HG02798 (cell line): ENCODE data around the gene TM4SF1.

Source experiments
- ATAC-seq: cut with Tn5 transposase; IDR thresholded peaks from one replicate; pipeline ENCODE4 v1.9.1; 2021; ENCODE audit warnings: mild to moderate bottlenecking; ENCODE audit not compliant: unreplicated experiment, poor library complexity

Gene TM4SF1

DNA sequence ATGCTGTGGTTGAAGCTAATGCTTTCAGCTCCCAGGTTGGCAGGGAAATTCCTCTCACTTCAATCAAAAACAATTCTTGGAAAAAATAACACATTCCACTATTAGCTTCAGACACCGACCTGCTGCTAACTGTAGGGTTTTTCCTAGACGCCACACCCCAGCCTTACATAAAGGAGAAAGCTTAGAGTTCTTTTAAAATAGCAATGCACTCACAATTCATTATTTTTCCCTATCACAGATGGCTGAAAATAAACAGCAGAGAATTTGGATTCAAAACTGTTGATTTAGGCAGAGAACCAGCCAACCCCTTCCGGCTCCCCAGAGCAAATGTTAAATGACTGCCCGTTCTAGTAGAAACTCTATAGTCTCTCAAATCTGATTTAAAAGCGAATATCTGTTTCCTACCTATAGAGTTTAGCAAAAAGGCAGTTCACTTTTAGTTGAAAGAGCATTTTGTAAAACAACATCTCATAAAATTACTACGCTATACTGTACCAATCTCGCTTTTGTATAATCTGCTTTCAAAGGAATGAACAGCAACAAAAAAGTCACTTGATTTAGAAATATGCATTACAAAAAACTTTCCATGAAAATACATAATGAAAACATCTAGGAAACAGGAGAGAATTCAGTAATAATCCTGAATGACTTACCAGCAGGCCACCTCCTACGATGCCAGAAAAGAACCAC is 586 bp downstream of the TM4SF1 start:
- ATAC-seq = no peak

DNA sequence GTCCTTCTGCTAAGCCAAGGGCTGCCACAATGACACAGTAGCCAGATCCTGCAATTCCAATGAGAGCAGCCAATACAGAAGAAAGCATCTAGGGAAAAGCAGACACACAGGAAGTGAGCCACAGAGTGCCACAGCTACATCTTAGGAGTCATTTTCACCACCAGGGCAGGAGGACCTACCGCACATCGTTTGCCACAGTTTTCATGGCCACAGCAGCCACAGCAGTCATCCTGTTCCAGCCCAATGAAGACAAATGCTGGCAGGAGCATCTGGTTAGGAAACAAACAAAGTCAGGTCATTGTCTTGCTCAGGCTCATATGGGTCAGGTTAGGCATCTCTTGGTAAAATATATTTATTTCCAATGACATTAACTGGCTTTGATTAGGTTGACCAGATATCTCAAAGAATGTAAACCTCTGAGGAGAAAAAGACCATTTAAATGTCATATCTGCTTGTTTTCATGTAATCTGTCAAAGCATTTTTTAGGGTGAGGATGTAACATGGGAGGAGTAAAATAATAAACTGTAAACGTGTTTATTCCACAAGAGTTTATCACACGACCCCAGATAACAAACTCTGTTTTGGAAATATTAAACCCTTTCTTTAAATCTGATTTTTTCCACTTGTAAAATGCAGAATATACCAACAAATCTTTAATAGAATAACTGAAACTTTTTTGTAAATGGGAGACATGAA is 1.8 kb downstream of the TM4SF1 start:
- no peak for ATAC-seq

DNA sequence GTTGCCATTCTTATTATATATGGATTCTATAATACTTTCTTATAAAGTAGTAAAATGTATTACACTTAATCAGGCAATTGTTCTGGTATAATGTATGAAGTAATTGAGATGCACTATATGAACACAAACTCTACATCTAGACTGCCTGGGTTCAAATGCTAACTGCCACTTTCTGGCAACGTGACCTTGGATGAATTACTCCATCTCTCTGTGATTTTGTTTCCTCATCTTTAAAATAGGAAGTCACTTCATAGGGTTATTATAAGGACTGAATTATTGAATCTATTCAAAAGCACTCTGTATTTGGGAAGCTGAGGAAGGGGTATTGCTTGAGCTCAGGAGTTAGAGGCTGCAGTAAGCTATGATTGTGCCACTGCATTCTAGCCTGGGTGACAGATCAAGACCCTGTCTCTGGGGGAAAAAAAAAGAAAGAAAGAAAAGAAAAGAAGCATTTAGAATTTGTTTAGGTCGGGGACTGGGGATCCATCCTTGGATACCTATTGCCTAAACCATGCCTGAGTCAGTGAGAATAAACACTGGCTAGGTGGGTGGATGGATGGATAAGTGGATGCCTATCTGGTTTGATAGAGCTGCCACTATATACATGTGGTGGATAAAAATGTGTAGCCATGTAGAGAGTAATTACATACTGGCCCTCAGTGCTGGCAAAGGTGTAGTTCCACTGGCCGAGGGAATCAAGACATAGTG is 2.5 kb downstream of the TM4SF1 start:
- no peak for ATAC-seq

DNA sequence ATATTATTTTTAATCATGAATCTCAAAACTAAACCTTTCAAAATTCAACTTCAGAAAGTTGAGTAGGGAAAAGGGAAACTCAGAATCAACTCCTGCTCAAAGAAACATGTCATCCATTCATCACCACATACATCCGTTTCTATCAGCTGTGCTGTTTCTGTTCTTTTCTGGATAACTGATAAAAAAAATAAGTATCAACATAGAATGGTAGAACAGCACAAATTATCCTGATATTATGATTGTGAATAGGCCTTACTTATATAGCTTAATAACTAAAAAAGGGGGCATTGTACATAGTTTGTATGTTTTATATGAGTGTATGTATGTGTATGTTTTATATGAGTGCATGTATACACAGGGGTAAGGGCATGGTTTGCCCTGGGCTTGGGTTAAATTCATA is 3.1 kb downstream of the TM4SF1 start:
- ATAC-seq = no peak

DNA sequence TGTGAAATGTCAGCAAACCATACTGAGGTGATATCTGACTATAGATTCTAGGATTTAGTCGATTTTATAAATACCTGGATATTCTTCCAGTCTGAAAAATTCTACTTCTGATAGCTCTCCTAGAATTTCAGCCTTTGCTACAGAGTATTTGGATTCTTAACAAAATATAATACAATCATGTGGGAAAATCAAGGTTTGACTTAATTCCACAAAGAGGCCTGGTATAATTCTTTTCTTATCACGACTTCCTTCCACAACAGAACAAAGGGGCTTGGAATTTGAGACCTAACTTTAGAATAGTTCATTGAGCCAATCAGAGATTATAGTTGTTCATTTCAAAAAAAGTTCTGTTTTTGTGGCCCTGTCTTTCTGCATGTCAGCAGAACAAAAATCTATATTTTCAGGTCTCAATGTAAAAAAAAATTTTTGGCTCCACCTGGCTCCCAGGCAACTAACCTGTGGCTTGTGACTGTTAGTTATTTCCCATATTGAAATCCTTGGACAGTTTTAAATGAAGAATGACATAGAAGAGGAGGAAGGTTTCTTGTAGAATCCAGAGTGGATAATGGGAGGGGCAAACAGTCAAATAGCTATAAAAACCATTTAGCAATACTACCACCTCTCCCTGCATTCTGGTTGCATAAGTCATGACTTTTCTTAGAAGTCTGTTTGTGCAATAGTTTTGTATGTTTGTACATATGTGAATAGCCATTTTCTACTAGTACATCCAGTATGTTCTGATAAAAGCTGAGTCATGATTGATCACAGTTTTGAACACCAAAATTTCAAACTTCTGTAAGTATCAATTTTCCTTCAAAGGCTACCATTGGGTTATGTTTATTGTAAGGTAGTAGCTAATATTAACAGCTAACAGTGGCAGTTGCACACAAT is 4.0 kb downstream of the TM4SF1 start:
- no peak for ATAC-seq

DNA sequence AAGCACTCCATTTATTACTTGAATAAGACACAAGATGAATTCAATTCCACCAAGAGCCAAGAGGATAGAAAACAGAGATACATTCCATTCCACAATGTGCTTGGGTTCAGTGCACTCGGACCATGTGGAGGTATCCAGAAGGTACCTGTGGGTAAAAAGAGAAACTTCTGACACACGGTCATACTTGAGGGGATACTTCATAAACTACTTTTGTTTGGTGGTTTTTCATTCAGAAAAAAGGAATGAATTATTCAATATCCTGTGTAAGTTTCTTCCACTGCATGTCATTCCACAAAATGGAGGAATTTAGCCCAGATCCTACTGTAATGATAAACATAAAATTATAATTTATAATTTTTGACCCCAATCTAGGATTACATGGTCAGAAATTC is 5.7 kb downstream of the TM4SF1 start:
- no peak for ATAC-seq

DNA sequence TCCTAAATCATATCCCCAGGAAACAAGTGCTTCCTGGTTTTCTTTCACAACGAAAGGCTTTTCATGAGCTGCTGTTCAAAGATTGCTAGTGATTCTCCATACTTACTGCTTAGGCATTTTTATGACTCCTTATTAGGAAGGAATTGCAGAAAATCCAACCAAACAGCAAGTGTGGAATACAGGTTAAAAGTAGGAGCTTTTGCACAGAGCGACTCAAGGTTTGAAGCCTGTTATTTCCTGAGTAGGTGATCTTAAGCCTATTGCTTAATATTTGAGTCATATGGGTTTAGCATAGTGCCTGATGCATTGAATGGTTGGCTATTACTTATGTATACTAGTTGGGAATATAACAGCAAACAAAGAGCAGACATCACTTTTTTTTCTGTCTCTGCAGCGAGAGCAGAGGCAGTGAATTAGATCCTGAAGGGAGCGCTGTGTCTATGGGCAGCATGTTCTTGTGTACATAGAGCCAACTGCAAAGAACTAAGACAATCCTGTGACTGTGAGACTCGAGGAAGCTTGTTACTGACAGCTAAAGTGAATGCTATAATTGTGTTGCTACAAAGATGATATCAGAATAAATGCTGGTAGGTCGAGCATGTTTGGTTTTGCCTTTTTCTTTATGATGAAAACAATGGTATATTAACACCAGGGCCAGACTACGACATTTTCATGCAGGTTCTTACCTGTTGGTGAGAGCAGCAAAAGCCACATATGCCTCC is 6.3 kb downstream of the TM4SF1 start:
- no peak for ATAC-seq

DNA sequence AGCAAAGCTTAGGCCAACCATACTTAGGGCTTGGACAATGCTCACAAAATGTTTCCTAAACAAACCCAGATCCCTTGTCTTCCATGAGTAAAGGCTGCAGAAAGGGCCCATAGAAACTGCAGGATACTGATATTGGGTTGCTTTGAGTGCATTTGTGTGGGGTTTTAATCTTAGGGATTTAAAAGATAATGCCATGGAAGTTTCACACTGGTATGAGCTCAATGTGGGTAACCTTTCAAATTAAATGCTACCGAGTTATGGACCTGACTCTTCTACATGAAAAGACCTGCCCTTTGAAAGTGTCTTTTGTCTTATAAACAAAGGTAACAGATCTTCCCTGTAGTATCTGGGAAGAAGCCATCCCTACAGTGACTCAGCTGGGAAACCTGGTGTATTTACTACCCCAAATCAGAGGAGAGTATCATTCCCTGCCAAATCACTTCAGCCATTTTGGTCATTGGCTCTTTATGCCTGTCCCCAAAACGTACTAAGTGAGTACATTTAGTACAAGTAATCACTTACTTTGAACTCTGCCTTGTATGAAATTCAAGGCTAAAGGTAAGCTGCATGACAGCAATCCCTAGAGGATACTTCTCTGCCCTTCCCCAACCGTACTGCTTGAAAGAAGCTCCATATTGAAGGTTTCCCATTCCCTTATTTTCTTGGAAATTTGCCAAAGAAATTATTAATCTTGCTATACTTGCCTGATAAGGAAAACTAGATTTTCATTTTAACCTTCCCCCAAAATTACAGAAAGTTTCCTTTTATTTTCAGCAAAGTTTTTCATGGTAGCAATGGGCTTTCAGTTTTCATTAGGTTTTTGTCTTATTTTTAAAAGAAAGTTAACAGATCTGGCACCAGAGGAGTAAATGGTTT is 7.2 kb downstream of the TM4SF1 start:
- ATAC-seq = no peak

DNA sequence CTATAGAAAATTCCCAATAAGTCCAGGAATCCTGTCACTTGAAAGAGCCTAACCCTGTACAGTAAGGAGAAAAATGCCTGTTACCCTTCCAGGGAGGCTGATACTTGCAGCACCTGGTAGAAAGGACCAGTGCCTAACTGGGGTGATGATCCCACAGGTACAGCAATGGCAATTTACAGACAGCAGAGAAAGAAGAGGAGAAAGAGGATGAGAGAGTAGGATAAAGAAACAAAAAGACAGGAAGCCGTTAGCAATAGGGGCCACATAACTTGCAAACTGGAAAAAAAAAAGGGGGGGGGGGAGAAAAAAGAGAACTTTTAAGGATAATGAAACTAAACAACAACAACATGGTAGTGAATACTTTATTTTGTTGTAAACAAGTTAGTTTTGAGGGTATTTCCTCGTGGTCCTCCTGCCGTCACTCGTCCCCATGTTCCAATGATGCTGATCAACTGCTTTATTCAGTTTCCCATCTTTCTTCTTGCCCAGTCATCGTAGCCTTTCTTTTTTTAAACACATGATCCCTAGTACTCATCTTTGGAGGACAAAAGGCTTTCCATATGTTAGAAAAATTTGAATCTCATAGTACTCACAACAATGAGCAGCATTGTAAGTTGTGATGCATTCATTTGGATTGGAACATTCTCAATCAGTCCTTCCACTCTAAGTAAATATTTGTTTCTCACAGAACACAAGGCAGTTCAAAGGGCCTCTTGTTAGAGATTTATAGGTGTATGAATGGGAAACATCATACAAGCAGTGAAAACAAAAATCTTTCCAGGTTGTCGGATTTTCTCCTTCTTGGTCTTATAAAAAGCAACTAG is 8.6 kb downstream of the TM4SF1 start:
- ATAC-seq = no peak

DNA sequence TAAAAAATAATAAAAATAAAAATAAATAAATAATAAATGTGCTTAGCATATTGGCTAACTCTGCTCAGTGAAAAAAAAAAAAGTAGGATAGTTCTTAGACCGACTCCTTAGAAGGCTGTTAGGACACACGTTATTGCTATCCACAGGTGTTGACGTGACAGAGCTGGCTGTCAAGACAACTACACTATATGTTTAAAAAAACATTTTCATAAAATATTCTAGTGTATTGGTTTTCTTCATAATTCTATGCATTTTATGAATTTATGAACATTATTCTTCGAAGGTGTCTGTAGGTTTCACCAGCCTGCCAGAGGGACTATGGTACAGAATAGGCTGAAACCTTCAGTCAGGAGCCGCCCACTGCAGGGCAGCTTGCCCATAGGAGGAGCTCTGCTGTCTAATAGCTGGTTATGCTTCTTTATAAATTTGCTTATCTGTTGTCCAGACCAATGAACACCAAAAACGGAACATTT is 9.2 kb downstream of the TM4SF1 start:
- no peak for ATAC-seq

DNA sequence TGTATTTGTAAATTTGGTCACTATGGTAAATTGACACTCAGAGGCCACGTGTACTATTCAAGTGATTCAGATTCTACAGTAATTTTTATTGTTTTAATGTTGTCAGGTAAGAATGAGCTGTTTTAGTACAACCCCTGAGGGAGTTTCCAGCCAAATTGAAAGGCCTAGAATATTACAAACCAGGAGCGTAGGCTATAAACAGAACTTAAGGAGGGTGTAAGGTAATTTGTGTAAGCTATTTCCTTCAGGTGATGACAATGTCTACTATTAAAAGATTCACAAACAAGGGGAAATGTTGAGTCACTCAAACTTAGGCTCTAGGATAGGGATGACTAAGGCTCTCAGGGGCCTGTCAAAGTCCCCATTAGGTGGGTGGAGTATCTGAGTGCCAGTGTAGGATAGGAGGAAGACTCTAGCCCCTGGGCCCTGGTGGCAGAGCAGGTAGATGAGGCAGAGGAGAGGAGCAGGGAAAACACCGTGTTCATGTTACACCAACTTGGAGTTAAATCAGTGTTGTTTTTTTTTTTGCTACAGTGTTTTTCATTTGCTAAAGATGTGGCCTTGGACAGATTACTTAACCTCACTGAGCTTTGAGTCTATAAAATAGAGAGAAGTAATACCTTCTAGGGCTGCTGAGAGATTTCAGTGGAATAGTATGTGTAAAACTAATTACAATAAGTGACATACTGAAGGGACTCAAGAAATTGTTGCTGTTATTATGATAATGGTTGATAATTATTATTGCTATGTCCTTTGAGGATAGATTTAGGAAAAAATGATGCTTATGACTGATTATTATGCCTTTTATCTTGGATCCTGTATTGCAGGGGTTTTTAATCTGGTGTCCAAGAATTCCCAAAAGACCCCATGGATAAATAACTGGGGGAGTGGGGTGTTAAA is 10.3 kb downstream of the TM4SF1 start:
- ATAC-seq = no peak

DNA sequence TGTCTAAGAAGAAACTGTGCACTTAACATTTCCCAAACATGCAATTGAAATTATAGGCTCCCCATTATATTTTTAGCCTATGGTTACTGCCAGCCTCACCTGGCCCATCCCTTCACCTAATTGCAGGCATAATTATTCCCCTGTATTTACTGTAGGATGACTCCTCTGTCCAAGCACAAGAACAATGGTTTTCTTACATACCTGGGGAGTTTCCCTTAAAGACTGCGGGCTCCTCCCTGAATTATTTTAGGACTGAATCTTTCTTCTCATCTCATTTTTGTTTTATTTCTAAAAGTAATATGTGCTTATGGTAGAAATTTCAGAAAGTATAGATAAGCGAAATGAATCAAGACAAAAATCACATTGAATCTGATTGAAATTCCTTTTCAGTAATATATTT is 11.4 kb downstream of the TM4SF1 start:
- no peak for ATAC-seq

DNA sequence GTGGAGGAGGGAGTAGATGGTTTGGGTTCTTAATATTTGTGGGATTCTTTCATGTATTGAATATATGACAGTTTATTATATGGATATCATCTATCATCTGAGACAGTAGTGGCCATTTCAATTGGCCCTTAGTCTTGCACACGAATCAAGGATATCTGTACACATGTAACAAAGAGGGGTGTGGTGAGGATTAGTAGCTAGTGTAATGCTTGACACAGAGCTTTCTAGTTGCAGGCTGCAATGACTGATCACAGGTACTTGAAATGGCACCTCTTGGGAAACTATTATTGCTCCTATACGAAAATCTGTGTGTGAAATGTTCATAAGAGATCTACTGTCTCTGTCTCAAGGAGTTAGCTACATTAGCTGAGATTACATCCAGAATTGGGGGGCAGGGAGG is 12.8 kb downstream of the TM4SF1 start:
- no peak for ATAC-seq

DNA sequence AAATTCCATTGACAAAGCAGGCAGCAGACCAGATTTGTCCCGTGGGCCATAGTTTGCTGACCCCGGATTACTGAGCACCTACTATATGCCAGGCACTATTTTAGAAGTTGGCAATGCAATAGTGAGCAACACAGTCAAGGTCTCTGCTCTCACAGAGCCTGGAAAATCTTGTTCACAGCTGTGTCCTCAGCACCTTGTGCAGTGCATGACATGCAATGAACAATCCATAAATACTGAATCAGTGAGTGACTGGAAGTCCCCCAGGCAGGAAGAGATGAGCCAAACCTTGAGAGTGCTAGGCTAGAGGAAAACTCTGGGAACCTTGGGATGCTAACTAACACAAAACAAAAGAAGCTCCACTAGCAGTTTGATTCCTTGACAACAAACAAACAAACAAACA is 14.4 kb downstream of the TM4SF1 start:
- no peak for ATAC-seq

DNA sequence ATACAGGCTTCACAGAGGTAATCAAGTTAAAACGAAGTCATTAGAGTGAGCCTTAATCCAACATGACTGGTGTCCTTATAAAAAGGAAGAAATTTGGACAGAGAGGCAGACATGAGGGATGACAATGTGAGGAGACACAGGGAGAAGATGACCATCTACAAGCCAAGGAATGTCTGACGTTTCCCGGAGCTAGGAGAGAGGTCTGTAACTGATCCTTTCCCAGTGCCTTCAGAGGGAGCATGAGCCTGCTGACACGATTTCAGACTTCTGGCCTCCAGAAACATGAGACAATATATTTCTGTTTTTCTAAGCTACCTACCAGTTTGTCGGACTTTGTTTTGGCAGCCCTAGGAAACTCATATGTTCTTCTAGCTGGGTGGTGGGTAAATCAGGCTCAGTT is 15.1 kb downstream of the TM4SF1 start:
- no peak for ATAC-seq

DNA sequence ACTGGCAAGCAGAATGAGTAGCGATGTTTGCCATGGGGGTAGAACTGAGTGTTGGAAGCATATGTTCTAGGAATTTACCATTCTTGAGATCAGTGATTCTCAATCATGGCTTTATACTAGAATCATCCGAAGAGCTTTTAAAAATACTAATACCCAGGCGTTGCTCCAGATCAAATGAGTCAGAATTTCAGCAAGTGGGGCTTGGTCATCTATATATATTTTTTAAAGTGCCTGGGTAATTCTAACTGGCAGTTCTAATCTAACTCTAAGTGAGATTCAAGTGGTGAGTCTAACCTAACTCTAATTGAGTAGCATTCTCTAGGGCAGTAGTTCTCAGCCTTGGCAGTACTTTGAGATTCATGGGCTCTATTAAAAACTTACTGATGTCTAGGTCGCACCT is 20.8 kb downstream of the TM4SF1 start:
- no peak for ATAC-seq

DNA sequence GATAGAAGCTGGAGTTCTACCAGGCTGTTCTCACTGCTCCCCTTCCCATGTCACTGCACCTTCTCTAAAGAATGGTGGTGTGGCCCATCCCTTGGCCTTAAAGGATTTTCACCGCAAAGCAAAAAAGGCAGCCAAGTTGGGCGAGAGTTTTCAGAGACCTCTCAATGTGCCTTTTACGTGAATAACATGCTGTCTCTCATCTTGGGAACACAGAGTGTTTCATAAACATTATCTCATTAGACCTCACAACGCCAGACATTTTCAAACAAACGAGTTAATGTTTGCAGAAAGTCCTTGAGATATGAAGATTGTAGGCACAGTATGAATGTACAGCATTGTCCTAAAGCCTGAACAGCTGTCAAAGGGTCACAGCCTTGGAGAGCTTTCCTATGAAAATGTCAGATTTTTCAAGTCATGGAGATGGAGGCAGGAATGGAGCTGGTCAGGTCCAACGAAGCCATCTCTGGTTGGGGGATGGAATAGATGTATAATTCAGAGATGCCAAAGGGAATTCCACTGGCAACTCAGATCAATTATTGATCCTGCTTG is 21.3 kb downstream of the TM4SF1 start:
- ATAC-seq = no peak
